Right ventricle myocardium superior (tissue), 1 donor: ENCODE measurements around the gene BBS5. TPM values are rescaled to one million over a fixed set of nuclear protein-coding genes. Genes with fewer than 3 reads are reported as not detected.
"Not testable (repeated sequence)": the region's sequence is repeated elsewhere in the genome, so short reads cannot be mapped to it uniquely, and the experiment has no call there.

Source experiments
- ATAC-seq: fragments of 200-7000 bp; cut with Tn5 transposase; one replicate; pipeline ENCODE4 v1.9.1; 2020; ENCODE audit warnings: mild to moderate bottlenecking; ENCODE audit not compliant: poor library complexity
- DNase-seq: peaks from one replicate; pipeline ENCODE4 v3.0.0-alpha.2; 2020
- intact Hi-C: fragments of 100-400 bp; cut with DNase I; formaldehyde crosslinking; loops from one replicate; pipeline ENCODE4 v1.11.2; 2022
- total RNA-seq: library from RNA; stranded (reverse); fragmentation: NEBNext Ultra II Directional; extraction: Animal tissue kit (Norgen Biotek cat#: 25700); gene quantifications from one replicate; pipeline ENCODE4 v1.2.1, GENCODE V29; 2021
- donor health status: DM: no; HTN: yes; CAD: no; lungs with severe emphysema.

Gene BBS5
- total RNA-seq, 1 donor from 2014 or later, result 7.4 TPM

DNA sequence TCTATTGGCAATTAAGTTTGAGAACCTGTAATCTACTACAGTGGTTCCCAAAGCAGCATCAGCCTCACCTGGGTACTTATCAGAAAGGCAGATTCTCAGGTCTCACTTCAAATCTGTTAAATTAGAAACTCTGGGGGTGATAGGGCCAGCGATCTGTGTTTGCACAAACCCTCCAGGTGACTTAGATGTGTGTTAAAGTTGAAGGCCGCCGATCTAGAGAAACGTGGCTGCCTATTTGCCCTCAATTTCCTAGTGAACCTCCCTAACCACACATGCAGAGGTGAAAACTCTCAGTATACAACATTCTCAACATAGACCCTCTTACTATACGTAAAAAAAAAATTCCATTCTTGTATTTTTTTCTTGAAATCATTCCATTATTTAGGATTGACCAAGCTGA is 44.4 kb downstream of the BBS5 start:
- ATAC-seq, result no peak
- intact Hi-C loops, result no loop called here
- DNase-seq, result no peak

DNA sequence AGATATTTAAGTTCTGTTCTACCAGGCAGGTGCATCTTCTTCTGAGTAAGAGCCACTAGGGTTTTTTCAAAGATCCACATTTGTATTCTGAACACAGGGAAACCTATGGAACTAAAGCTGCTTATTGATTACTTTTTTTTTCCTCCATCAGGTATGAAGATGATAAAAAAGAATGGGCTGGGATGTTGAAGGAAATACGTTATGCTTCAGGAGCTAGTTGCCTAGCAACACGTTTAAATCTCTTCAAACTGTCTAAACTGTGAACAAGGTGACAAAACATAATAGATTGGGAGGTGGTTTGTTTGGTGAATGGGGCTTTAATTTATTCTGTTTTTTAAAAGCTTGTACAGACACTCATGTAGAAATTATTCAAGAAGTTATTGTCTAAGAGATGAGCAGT is 46.1 kb downstream of the BBS5 start:
- ATAC-seq, result no peak
- intact Hi-C loops, result no loop called here
- no peak for DNase-seq

DNA sequence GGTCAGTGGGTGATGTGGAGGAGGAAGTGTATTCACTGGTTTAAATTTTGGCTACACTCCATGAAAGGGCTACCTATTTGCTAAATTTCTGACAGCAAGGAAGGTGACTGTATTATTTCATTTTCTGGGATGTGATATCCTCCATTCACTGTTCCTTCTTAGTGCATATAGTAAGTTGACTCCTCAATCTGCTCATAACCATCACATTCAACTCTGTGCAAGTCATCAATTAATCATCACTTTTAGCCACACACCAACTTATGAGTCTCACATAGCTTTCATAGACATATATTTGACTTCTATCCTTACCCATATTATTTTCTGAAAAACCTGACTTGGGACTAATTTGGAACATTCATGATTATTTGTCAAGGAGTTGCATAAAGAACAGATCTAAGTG is 47.2 kb downstream of the BBS5 start:
- DNase-seq, result no peak
- ATAC-seq, result no peak
- intact Hi-C loops, result no loop called here

DNA sequence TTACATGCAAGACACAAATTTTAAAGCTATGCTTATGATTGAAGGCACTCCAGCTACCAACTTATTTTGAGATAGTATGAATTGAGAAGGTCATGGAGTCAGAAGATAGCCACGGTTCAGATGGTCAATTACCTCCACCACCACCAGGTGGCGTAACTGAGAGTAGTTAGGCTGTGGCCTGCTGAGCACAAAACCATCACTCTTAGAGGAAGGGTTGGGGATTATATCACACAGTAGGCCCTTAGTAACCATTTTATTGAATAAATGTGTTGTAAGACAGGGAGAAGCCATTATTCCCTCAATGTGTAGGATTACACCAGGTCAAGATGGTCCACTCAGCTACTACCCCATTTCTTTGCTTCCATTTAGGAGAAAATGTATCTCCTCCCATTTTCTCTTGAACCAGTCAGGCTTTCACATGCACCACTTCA is 49.0 kb downstream of the BBS5 start:
- DNase-seq (peak; percentile 65), ATAC-seq (peak; percentile 81)
- intact Hi-C loops, result no loop called here

DNA sequence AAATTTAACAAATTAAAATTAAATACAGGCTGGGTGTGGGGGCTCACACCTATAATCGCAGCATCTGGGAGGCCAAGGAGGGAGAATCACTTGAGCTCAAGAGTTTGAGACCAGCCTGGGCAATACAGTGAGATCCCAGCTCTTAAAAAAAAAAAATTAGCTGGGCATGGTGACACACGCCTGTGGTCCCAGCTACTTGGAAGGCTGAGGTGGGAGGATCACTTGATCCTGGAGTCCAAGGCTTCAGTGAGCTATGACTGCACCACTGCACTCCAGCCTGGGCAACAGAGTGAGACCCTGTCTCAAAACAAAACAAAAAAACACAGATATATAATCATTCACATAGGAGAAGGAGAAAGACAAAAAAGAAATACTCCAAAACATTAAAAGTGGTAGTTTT is 60.2 kb downstream of the BBS5 start:
- ATAC-seq, DNase-seq, intact Hi-C loops: not testable (repeated sequence)

DNA sequence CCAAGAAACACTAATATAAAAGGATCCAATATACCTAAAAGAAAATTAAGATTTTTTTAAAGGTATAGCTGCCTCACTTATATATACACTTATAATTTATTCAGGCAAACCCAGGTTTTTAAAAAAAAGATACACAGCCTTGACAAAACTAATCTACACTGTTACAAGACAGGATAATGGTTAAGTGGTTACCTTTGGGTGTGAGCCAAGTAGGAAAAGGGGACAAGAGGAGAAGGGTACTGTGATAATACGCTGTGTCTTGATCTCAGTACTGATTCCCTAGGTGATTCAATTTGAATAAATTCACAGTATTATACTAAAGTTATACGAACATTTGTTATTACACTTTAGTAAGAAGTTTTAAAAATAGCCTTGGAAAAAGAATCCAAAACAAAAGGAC is 60.9 kb downstream of the BBS5 start:
- DNase-seq (no peak), ATAC-seq (no peak)
- intact Hi-C loops, result no loop called here

DNA sequence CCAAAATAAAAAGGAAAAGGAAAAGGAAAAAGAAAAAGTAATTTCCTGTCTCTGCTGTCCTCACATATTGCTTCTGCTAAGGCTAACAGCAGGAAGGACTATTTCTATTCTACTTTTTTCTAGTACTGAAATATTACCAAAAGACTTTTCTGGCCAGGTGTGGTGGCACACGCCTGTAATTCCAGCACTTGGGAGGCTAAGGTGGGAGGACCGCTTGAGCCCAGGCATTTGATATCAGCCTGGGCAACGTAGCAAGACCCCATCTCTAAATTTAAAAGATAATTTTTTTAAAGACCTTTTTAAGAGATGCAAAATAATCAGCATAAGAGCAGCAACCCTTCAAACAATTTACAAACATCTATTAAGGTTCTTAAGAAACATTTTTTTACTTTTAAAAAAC is 63.1 kb downstream of the BBS5 start:
- DNase-seq (no peak), ATAC-seq (no peak)
- intact Hi-C loops, result no loop called here

DNA sequence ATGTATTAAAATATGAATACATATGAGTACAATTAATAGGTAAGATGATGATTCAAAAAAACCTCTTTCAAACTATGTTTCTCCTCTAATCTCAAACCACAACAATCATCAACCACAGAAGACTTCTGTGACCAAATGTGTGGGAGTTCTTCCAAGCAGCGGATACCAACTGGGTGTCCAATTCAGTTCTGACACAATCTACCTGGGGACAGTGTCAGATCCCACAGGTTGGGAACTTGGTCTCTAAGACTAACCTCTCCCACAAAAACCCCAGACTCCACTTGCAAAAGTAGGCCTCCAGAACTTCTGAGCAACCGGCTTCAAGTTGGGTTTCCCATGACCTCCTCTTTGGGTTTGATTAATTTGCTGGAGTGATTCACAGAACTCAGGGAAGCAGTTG is 67.5 kb downstream of the BBS5 start:
- intact Hi-C loops, result no loop called here

More for the DNA sequence above, 67.5 kb downstream of the BBS5 start:
- ATAC-seq (no peak), DNase-seq (no peak)

Other genes starting within 250 kb of the BBS5 start
- gene LRP2, start 117.0 kb upstream of the BBS5 start, total RNA-seq, result not detected
- 139 TPM for gene KLHL41, start 30.2 kb downstream of the BBS5 start, total RNA-seq
- gene FASTKD1, start 94.4 kb downstream of the BBS5 start, total RNA-seq, result 111 TPM
- gene PPIG, start 104.9 kb downstream of the BBS5 start, total RNA-seq, result 35.5 TPM
- gene CFAP210, start 214.9 kb downstream of the BBS5 start, total RNA-seq, result not detected
- gene PHOSPHO2, start 215.0 kb downstream of the BBS5 start, total RNA-seq, result 3.3 TPM